ENCODE measurements around the gene IFFO2. TPM values are rescaled to one million over a fixed set of nuclear protein-coding genes. Genes with fewer than 3 reads are reported as not detected.

The IFFO2 gene
- total and polyA plus RNA-seq, 12 donors, result 5.9 to 23.4 (median 15.8) TPM

DNA sequence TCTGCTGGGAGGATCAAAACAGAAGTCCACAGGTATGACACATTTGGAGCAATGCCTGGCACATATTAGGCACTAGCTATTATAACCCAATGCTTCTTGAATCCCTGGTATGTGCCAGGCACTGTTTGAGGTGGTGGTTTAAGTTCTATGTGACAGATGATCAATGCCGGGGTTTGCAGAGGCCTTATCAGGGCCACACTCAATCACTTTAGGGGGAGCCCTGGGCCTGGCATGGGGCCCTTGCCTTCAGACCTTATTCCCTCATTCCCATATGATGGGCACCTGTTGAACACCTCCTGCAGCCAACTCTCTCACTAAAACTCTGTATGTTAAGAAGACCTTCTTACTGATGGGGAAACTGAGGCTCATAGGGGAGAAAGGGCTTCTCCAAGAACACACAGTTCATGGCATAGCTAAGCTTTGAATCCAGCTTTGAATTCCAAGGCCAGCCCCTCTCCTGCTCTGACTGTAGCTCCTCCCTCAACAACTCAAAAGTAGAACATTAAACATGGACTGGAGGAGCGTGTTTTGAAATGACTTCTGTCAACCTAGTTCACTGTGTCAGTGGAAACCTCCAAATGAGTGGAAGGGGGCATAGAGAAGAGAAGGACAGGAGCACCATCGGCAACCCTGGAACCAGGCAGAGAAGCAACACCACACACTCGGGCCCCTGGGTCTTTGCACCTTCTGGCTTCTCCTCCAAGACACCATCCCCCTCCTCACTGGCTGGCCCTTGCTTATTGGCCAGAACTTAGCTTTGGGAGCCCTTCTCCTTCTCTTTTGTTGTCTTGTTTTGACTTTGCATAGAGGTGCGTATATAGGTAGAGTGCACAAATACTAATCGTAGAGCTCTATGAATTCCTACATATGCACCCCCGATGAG lies 6.6 kb upstream of the IFFO2 start:
- intact Hi-C loops (cut with DNase I), result loop anchor here in 1 of 2 donors (5.0 kb wide), 1 partner anchor 56 kb away; no protein-coding TSS in a partner anchor
- Histone ChIP-seq H3K4me3 (no peak overlapping the region), H3K36me3 (replicated peaks in 1 of 2) (no peaks in the 10 kb centered on the region), H3K9me3 (replicated peaks in 1 of 3) (no peaks in the 10 kb centered on the region), H3K27ac (peak overlapping the region in 1 of 5 donors; percentile 70), H3K27me3 (no peaks in the 10 kb centered on the region), H3K4me1 (replicated peaks in 1 of 2) (no peaks in the 10 kb centered on the region)
- no peak for DNase-seq
- WGBS, 4 donors, result 82 to 96% (median 90%) methylated on average over 7 of the region's 7 CpGs
- TF ChIP-seq, protein P1, sequence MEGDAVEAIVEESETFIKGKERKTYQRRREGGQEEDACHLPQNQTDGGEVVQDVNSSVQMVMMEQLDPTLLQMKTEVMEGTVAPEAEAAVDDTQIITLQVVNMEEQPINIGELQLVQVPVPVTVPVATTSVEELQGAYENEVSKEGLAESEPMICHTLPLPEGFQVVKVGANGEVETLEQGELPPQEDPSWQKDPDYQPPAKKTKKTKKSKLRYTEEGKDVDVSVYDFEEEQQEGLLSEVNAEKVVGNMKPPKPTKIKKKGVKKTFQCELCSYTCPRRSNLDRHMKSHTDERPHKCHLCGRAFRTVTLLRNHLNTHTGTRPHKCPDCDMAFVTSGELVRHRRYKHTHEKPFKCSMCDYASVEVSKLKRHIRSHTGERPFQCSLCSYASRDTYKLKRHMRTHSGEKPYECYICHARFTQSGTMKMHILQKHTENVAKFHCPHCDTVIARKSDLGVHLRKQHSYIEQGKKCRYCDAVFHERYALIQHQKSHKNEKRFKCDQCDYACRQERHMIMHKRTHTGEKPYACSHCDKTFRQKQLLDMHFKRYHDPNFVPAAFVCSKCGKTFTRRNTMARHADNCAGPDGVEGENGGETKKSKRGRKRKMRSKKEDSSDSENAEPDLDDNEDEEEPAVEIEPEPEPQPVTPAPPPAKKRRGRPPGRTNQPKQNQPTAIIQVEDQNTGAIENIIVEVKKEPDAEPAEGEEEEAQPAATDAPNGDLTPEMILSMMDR (IDR thresholded peaks at IDR 0.05), result no peak
- TF ChIP-seq POLR2A (IDR thresholded peaks at IDR 0.05), result no peak

DNA sequence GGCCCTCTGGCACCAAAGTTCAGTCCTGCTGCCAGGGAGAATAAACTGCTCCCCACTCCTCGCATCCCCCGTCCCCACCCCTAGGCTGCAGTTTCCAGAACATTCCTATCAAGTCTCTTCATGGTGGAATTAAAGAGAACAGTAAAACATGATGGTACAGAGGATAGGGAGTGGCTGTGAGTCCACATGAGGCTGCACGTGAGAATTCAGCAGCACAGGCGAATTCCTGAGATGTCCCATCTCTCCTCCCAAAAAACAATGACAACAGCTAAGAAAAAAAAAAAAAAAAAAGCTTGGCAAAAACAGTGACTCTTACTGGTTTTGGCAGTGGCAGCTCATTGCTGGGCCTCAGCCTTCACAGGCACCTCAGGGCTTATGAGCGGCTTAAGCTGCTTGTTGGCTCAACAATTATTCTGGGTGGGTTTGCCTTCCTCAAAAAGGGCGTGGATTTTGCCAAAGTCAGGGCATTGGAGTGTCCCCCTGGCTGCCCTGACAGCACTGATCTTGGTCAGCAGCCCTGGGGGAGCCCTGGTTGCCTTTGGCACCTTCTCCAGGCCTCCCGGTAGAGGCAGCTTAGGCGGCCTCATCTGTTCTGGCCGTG lies 5.7 kb upstream of the IFFO2 start:
- Histone ChIP-seq H3K27me3 (no peaks in the 10 kb centered on the region), H3K27ac (peak overlapping the region in 1 of 5 donors; percentile 70), H3K4me3 (no peak overlapping the region), H3K9me3 (replicated peaks in 1 of 3) (no peaks in the 10 kb centered on the region), H3K4me1 (replicated peaks in 1 of 2) (no peaks in the 10 kb centered on the region), H3K36me3 (replicated peaks in 1 of 2) (no peaks in the 10 kb centered on the region)
- TF ChIP-seq, protein P1 (IDR thresholded peaks at IDR 0.05), result no peak
- no peak for TF ChIP-seq POLR2A (IDR thresholded peaks at IDR 0.05)
- intact Hi-C loops (cut with DNase I), result loop anchor here in 1 of 2 donors (5.0 kb wide), 1 partner anchor 55 kb away; no protein-coding TSS in a partner anchor
- DNase-seq, result peak in 2 of 7 donors; percentile 39 to 58
- 65 to 84% (median 79%) methylated on average over 9 of the region's 9 CpGs for WGBS, 4 donors

DNA sequence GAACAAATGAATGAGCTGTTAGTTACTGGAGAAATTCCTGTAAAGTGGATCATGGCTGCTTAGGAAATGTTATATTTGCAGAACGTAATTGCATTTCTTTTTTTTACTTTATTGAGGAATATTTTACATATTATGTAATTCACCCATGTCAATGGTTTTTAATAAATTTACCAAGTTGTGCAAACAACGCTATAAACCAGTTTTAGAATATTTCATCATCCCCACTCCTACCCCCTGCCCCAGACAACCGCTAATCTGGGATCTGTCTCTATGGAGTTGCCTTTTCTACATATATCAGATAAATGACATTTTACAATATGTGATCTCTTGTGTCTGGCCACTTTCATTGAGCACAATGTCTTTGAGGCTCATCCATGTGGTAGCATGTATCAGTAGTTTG lies 4.3 kb upstream of the IFFO2 start:
- DNase-seq, result no peak
- TF ChIP-seq, protein P1 (IDR thresholded peaks at IDR 0.05), result no peak
- TF ChIP-seq POLR2A (IDR thresholded peaks at IDR 0.05), result no peak
- H3K4me3 ChIP-seq, result no peak overlapping the region
- no peaks in the 10 kb centered on the region for H3K9me3 ChIP-seq (replicated peaks in 1 of 3)
- WGBS, 4 donors, result 71 to 82% (median 76%) methylated on average over 3 of the region's 3 CpGs
- no peak overlapping the region for H3K27ac ChIP-seq
- intact Hi-C loops (cut with DNase I), result loop anchor here in 1 of 2 donors (5.0 kb wide), 1 partner anchor 54 kb away; no protein-coding TSS in a partner anchor
- no peaks in the 10 kb centered on the region for H3K27me3 ChIP-seq
- H3K4me1 ChIP-seq (replicated peaks in 1 of 2), result no peaks in the 10 kb centered on the region
- no peaks in the 10 kb centered on the region for H3K36me3 ChIP-seq (replicated peaks in 1 of 2)

DNA sequence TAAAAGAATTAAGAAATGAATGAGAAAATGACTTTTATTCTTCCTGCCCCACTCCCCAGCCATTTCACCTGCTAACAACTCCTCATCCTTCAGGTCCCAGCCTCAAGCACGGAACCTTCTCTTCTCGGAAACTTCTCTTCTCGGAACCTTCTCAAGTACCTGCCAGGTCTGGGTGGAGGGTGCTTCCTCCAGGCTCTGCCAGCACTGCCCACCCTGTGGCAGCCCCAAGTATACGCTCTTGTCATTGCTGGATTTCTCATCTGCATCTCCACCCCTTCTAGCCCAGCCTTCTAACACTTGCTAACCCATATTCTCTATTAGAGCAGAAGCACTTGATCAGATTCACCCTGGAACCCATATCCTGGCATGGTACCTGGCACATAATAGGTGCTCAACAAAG lies 3.9 kb upstream of the IFFO2 start:
- intact Hi-C loops (cut with DNase I), result loop anchor here in 1 of 2 donors (5.0 kb wide), 1 partner anchor 53 kb away; no protein-coding TSS in a partner anchor
- no peak for DNase-seq
- H3K4me1 ChIP-seq (replicated peaks in 1 of 2), result no peaks in the 10 kb centered on the region
- WGBS, 4 donors, result 94 to 98% (median 96%) methylated on average over 4 of the region's 4 CpGs
- no peaks in the 10 kb centered on the region for H3K36me3 ChIP-seq (replicated peaks in 1 of 2)
- H3K9me3 ChIP-seq (replicated peaks in 1 of 3), result no peaks in the 10 kb centered on the region
- no peak overlapping the region for H3K27ac ChIP-seq
- no peak overlapping the region for H3K4me3 ChIP-seq
- TF ChIP-seq, protein P1 (IDR thresholded peaks at IDR 0.05), result no peak
- no peak for TF ChIP-seq POLR2A (IDR thresholded peaks at IDR 0.05)
- H3K27me3 ChIP-seq, result no peaks in the 10 kb centered on the region
